ENCODE measurements around the gene TULP1. TPM values are rescaled to one million over a fixed set of nuclear protein-coding genes. Genes with fewer than 3 reads are reported as not detected.

The TULP1 gene
- total RNA-seq, 1 experiment from 2014 or later, result not detected

DNA sequence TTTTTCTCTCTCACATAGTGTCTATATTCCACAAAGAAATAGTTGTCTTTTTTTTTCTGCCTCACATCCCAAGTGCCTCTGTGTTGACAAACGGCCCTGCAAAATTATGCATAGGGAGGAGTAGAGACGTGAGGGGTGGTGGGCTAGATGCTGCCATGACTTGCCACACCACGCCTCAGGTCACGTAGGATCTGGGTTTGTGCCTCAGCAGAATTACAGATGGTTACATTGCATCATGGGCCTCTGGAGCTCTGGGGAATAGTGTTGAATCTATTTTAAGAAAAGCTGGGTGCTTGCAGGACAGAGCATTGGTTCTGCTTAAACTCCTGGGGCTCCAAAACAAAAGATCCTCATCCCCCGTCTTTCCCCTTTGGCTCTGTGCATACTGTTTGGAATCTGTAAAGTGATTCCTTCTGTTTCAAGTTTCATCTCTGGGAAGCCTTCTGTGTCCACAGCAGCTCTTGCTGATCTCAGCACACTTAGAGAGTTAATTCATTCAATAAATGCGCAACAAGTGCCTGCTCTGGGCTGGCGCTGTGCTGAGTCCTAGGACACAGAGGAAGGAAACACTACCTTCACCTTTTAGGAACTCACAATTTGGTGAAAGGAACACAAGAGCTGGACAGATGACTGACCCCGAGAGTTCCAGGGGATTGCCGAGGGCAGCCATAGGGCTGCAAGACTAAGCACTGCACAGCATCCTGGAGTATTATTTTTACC lies 58.1 kb downstream of the TULP1 start:
- in situ Hi-C loops (cut with HindIII; ENCODE audit: low pct_unique_long_range_greater_than_20kb, low sequenced_read_pairs), result no loop called here
- no peak for DNase-seq (ENCODE audit: low read depth, low spot score)

DNA sequence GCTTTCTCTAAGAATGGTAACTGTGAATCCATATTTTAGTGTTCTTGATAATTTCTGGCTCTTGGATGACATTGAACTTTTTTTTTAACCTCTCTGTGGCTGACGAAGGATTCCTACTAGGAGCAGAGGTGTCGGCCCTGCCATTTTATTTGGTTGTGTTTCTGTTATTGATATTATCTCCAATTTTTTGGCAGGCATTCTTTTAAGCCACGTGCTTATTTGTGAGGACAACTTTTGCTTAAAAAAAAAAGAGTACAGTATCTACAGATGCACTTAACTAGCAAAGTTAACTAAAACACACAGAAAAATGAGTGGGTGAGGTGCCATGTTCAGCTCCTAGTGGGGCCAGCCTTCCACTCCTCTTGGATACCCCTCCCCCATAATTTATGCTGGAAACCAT lies 59.5 kb downstream of the TULP1 start:
- in situ Hi-C loops (cut with HindIII; ENCODE audit: low pct_unique_long_range_greater_than_20kb, low sequenced_read_pairs), result no loop called here
- no peak for DNase-seq (ENCODE audit: low read depth, low spot score)

- in situ Hi-C loops (cut with HindIII; ENCODE audit: low pct_unique_long_range_greater_than_20kb, low sequenced_read_pairs), result no loop called here
- peak; percentile 88 for DNase-seq (ENCODE audit: low read depth, low spot score)
Observed at GRCh38 chr6:35452183-35453090, 60.3 kb downstream of the TULP1 start, which contains the start of gene FANCE. FANCE (plus strand) TSS chr6:35452338; CDS start chr6:35452546, 208 bp downstream.

GRCh38 chr6:35451354-35452182 lies 61.1 kb downstream of the TULP1 start:
- in situ Hi-C loops (cut with HindIII; ENCODE audit: low pct_unique_long_range_greater_than_20kb, low sequenced_read_pairs), result no loop called here
- DNase-seq (ENCODE audit: low read depth, low spot score), result no peak

GRCh38 chr6:35449287-35449881 lies 63.3 kb downstream of the TULP1 start:
- DNase-seq (ENCODE audit: low read depth, low spot score), result peak; percentile 80
- in situ Hi-C loops (cut with HindIII; ENCODE audit: low pct_unique_long_range_greater_than_20kb, low sequenced_read_pairs), result no loop called here

DNA sequence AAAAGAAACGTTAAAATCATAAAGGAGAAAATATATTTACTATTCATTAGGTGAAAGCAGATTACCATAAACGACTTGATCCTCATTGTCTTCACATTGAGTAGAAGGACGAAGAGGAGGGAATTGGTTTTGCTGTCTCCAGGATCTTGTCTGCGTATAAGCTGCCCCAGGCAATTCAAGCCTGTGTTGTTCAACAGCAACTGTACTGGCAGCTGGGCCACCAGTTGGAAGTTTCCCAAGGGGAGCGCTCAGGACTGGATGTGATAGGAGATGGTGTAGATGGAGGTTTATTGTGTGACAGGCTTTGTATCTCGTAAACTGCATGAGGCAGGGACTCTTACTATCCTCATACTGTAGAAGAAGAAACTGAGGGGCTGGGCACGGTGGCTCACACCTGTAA lies 64.5 kb downstream of the TULP1 start:
- in situ Hi-C loops (cut with HindIII; ENCODE audit: low pct_unique_long_range_greater_than_20kb, low sequenced_read_pairs), result no loop called here
- DNase-seq (ENCODE audit: low read depth, low spot score), result no peak

Small RNA genes lying within 50 kb of the gene (small RNA-seq; reads per million reads assigned to genes)
- 0 to 0.14 reads per million in 2 experiments for gene MIR7111

Other genes with a start within 250 kb of the TULP1 start
- 0.45 and 0.71 TPM in 2 replicates for gene DEF6, start 215.1 kb downstream of the TULP1 start, total RNA-seq (2014; rRNA removed; shearing (Covaris generic))
- gene PPARD, start 170.3 kb downstream of the TULP1 start, total RNA-seq (2014; rRNA removed; shearing (Covaris generic)), result 2.9 and 3.6 TPM in 2 replicates
- gene FANCE, start 60.6 kb downstream of the TULP1 start, total RNA-seq (2014; rRNA removed; shearing (Covaris generic)), result 9.6 and 9.9 TPM in 2 replicates
- gene RPL10A, start 44.5 kb downstream of the TULP1 start, total RNA-seq (2014; rRNA removed; shearing (Covaris generic)), result 1,839 and 1,991 TPM in 2 replicates
- 1.8 and 2.7 TPM in 2 replicates for gene TEAD3, start 15.8 kb downstream of the TULP1 start, total RNA-seq (2014; rRNA removed; shearing (Covaris generic))
- gene FKBP5, start 176.0 kb upstream of the TULP1 start, total RNA-seq (2014; rRNA removed; shearing (Covaris generic)), result 4.3 and 4.6 TPM in 2 replicates
- gene ARMC12, start 224.1 kb upstream of the TULP1 start, total RNA-seq (2014; rRNA removed; shearing (Covaris generic)), result 0.35 TPM in 1 of 2 replicates, not detected in the other

All from SK-MEL-5 (cell line).